Measurements from ENCODE around the gene FBXW8.

The FBXW8 gene

DNA sequence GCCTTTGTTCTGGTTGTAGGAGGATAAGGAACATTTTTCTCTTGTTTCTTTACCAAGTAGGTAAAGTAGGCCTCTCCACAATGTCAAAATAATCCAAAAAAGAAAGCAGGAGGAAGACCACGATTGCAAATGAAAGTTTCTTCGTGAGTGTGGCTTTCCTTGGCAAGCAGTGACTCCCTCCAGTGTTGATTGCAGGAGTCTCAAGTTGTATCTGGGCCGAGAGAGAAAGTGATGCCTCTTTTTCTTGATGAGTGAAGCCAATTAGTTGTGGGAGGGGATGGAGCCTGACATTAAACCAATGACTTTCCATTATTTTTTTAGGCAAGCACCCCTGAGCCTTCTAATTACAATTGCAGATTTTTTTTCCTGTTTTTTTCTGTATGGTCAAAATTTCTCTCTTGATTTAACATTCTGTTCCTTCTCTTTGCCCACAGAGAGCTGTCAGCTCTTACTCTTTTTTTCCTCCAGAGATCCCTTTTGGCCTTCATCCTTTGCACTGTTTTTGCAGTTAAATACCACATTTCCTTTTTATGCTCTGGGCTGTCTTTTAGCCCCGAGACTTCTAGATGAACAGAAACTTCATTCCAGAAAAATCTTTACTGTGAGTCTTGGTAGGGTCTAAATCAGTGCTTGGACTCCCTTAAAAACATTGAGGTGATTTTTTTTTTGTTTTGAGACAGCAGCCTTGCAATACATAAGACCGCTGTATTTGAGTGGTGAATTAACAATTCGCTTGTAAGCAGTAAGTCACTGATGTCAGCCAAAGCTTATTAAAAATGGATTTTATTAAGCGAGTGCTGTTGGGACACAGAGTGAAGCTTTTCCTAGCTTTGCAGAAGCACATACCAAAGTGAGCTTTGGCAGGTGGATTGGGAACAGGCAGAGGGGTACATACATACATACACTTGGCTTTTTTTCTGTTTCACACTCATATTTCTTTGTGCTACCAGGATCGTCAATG lies 15.8 kb downstream of the FBXW8 start:
- no peak for DNase-seq (ENCODE audit: low read depth in 2 of 2)

- no peak for DNase-seq (ENCODE audit: low read depth in 2 of 2)
Measured at GRCh38 chr12:116927244-116927940, 16.6 kb downstream of the FBXW8 start.

GRCh38 chr12:116928504-116928903 lies 17.8 kb downstream of the FBXW8 start:
- DNase-seq (ENCODE audit: low read depth in 2 of 2): no peak

- no peak for DNase-seq (ENCODE audit: low read depth in 2 of 2)
Measured at GRCh38 chr12:116929885-116930284, 19.1 kb downstream of the FBXW8 start.

GRCh38 chr12:116931665-116932064 lies 20.9 kb downstream of the FBXW8 start:
- no peak for DNase-seq (ENCODE audit: low read depth in 2 of 2)

GRCh38 chr12:116933091-116933490 lies 22.3 kb downstream of the FBXW8 start:
- no peak for DNase-seq (ENCODE audit: low read depth in 2 of 2)

DNA sequence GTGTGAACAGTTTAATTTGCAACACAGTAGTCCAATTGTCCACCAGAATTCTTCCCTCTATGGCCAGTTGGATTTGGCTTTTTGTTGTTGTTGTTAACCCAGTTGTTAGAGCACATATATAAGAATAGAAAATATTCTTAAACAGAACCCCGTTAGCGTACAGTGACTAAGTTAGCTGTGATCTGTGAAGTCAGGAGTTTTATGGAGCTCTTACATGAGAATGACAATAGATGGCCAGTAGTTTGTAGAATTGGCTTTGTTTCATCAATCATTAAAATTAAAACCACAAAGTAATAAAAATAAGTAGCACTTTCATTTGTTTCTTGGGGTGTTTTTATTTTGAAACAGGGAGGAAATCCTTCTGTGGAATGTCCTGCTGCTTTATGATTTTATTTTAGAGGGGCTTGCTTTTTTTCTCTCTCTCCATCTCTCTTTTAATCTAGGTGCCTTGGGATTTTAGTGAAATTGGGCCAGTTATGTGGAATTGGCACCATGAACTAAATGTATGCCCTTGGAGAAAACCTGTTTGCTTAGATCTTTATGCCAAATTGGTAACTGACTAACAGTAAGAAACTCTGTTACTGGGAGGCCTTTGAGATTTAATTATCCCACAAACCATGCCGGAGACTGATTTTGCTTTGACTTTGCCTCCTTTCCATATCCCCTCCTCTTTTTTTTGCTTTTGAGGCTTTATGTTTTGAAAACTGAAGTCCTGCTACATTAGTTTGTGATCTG lies 22.9 kb downstream of the FBXW8 start:
- no peak for DNase-seq (ENCODE audit: low read depth in 2 of 2)

GRCh38 chr12:116934908-116935705 lies 24.4 kb downstream of the FBXW8 start:
- no peak for DNase-seq (ENCODE audit: low read depth in 2 of 2)

GRCh38 chr12:116937640-116938039 lies 26.9 kb downstream of the FBXW8 start:
- no peak for DNase-seq (ENCODE audit: low read depth in 2 of 2)

DNA sequence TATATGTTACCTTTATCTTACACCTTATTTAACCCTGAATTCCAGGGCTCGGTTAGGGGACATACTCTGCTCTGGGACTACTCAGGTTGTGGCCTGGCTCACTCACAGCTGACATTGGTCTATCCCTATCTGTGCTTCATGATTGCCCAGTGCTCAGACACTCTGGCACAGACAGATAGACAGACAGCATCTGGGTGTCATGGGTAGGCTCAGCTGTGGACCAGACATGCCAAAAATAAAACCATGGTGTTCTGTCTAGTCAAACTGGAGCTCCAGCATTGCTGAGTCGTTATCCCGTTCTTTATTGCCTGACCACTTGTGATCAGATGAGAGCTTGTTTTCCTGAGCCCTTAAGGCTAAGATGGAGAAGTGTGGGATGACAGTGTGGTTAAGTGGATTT lies 29.0 kb downstream of the FBXW8 start:
- DNase-seq (ENCODE audit: low read depth in 2 of 2): no peak

DNA sequence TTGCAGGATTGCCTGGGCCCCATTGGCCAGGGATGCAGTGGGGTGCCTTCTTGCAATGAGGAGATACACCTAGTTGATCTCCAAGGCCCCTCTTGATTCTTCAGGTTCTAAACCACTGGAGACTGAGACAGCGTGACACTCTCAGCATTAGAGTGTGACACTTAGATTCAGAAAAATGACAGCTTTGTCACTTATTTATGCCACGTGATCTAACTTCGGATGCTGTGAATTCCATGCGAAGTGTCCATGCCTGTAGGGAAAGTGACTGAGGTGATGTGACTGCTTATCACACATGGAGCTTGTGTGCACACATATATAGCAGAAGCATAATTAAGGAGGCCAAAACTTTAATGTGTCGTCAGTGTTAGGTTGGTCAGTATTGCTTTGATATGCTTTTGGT lies 30.4 kb downstream of the FBXW8 start:
- DNase-seq (ENCODE audit: low read depth in 2 of 2): no peak

GRCh38 chr12:116943419-116944372 lies 32.9 kb downstream of the FBXW8 start:
- no peak for DNase-seq (ENCODE audit: low read depth in 2 of 2)

DNA sequence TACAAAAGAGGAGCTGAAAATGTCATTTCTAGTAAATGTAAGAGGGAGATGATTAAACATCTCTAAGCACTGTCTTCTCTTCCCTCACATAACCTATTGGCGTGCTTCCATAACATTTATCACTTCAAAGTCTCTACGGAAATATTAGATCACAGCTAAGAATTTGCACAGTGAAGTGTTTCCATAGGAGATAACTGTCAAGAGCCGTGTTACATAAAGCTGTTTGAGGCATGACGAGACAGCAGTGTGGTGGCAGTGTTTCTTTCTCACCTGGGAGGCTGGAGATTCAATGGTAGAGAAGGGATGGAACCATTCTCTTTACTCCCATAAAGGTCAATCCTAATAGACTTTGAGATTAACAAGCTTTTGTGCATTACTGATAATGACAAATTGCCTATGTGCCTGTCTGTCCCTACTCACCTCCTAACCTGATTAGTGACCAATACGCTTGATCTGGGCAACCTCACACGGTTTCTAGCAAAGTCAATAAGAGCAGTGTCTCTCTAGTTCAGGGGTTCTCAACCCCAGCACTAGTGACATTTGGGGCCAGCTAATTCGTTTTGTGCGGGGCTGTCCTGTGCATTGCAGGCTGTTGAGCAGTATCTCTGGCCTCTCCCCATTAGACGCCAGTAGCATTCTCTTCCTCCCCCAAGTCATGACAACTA lies 35.3 kb downstream of the FBXW8 start:
- DNase-seq (ENCODE audit: low read depth in 2 of 2): no peak

- DNase-seq (ENCODE audit: low read depth in 2 of 2): no peak
Measured at GRCh38 chr12:116948298-116948697, 37.5 kb downstream of the FBXW8 start.

DNA sequence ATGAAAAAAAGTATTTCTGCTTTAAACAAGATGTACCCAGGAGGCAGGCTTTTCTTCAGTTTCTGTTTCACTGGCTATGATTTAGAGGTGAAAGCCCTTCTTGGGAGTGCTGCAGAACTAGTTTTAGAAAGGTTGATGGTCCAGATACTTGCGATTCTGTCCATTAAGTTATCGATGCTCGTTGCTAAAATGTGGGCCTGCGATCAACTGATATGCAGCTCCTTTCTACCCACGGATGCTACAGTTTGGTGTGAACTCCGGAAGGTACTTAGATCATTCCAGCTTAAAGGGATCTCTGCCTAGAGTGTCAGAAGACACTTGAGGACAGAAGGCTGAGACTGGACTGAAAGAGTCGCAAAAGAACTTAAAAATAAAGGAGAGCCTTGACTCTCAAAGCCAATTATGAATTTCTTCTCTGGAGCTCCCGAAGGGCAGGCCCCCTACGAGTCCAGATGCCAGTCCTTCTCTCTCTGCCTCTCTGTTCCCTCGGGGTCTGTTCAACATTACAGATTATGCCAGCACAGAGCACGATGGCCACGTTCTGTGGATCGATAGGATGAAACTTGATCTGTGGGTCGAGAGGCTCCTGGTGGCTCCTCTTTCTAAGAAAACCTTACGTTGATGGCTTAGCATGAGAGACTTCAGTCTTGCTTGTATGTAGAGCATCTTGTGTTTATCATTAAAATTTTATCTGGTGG lies 40.0 kb downstream of the FBXW8 start:
- no peak for DNase-seq (ENCODE audit: low read depth in 2 of 2)

DNA sequence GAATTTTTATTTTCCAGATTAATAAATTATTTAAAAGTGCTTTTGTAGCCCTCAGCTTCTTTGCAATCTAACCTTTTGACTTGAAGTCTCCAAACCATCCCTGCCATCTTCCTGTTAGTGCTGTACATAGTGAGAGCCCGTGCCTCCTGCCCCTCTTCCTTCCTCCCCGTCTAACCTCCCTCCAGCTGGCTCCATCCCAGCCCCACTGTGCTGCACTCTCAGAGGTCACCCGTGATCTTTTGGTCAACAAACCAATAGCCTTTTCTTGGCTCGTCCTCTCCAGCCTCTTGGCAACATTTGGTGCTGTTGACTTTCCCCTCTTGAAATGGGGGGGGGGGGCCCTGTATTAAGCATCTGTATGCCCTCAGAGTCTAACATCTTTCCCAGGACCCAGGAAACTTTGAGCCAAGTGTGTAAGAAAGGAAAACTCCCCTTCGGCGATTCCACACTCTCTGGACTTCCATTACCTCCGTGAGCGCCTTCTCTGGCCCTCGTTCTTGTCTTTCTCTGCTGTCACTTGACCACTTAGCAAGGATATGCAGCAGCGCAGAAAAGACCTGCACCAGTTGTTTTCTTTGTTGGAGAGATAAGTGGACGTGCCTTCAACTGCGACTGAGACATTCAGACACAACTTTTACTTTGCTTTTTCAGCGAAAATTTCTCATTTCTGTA lies 44.1 kb downstream of the FBXW8 start:
- no peak for DNase-seq (ENCODE audit: low read depth in 2 of 2)

DNA sequence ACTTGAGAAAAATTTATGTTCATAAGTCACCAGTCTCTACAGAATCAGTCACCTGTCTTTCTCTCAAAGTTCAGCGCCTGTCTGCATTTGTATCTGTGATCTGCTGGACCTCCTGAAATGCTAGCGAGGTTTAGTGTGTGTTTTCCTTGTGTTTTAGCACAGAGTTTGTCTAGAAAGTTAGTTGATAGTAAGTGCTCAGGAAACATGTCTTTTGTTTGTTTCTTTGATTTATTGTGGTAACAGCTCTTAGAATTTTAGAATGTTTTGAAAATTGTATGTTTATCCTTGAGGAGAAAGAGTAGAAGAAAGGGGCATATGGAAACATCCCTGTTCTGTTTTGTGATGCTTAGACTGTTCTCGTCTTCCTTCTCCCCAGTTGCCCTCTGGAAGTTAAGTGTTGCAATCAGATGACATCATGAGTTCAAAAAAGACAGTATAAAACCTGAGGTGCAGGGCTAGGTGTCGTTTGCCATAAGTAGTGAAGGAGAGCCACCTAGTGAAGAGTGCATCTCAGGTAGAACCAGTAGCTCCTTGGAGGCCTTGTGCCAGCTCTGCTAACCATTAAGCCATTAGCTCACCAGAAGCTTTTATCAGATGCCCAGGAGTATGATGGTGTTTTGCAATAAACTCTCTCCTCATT lies 44.8 kb downstream of the FBXW8 start:
- no peak for DNase-seq (ENCODE audit: low read depth in 2 of 2)
